Measurements from ENCODE around the gene OSTN. TPM values are rescaled to one million over a fixed set of nuclear protein-coding genes. Genes with fewer than 3 reads are reported as not detected.

Gene OSTN
- total and polyA plus RNA-seq, 8 donors, result 0.70 TPM; not detected in 7

- WGBS, 2 donors, result 84 to 96% methylated on average over 1 of the region's 1 CpG
- Histone ChIP-seq H3K4me1 (no peaks in the 10 kb centered on the region), H3K4me3 (no peak overlapping the region), H3K36me3 (no peaks in the 10 kb centered on the region), H3K27ac (no peak overlapping the region), H3K9me3 (no peaks in the 10 kb centered on the region), H3K27me3 (no peaks in the 10 kb centered on the region)
- no peak for ATAC-seq
- intact Hi-C loops (cut with DNase I), result no loop called here
- DNase-seq, result no peak
- FAIRE-seq, result no peak
- TF ChIP-seq CTCF (IDR thresholded peaks at IDR 0.05), result no peak
These were observed 33.2 kb upstream of the OSTN start for GRCh38 chr3:191165802-191166201.

- Histone ChIP-seq H3K4me3 (no peak overlapping the region), H3K9me3 (no peaks in the 10 kb centered on the region), H3K27me3 (no peaks in the 10 kb centered on the region), H3K4me1 (no peaks in the 10 kb centered on the region), H3K27ac (no peak overlapping the region), H3K36me3 (no peaks in the 10 kb centered on the region)
- 54% methylated on average over 3 of the region's 3 CpGs for WGBS, 2 donors
- FAIRE-seq (no peak), DNase-seq (no peak), ATAC-seq (no peak)
- TF ChIP-seq CTCF (IDR thresholded peaks at IDR 0.05), result no peak
- intact Hi-C loops (cut with DNase I), result no loop called here
These were observed 32.7 kb upstream of the OSTN start for GRCh38 chr3:191166368-191166767.

- FAIRE-seq, result no peak
- TF ChIP-seq CTCF (IDR thresholded peaks at IDR 0.05), result no peak
These were observed 29.5 kb upstream of the OSTN start for GRCh38 chr3:191169566-191169965.

GRCh38 chr3:191170097-191170496, 28.9 kb upstream of the OSTN start:
- ATAC-seq (no peak), DNase-seq (no peak), FAIRE-seq (no peak)
- H3K4me1 ChIP-seq, result no peaks in the 10 kb centered on the region
- H3K27me3 ChIP-seq, result no peaks in the 10 kb centered on the region
- no peak overlapping the region for H3K4me3 ChIP-seq
- no peak for TF ChIP-seq CTCF (IDR thresholded peaks at IDR 0.05)
- H3K27ac ChIP-seq, result no peak overlapping the region
- intact Hi-C loops (cut with DNase I), result no loop called here
- 42 to 79% methylated on average over 2 of the region's 2 CpGs for WGBS, 2 donors
- H3K9me3 ChIP-seq, result no peaks in the 10 kb centered on the region
- no peaks in the 10 kb centered on the region for H3K36me3 ChIP-seq

More at GRCh38 chr3:191169566-191169965, 29.5 kb upstream of the OSTN start:
- H3K27me3 ChIP-seq, result no peaks in the 10 kb centered on the region
- intact Hi-C loops (cut with DNase I), result no loop called here
- H3K27ac ChIP-seq, result no peak overlapping the region
- ATAC-seq (no peak), DNase-seq (no peak)
- H3K9me3 ChIP-seq, result no peaks in the 10 kb centered on the region
- H3K4me1 ChIP-seq, result no peaks in the 10 kb centered on the region
- H3K4me3 ChIP-seq, result no peak overlapping the region
- H3K36me3 ChIP-seq, result no peaks in the 10 kb centered on the region

- Histone ChIP-seq H3K36me3 (no peaks in the 10 kb centered on the region), H3K9me3 (no peaks in the 10 kb centered on the region), H3K4me3 (no peak overlapping the region), H3K27me3 (no peaks in the 10 kb centered on the region), H3K4me1 (no peaks in the 10 kb centered on the region), H3K27ac (no peak overlapping the region)
- no peak for TF ChIP-seq CTCF (IDR thresholded peaks at IDR 0.05)
- WGBS, 2 donors, result 19 to 40% methylated on average over 3 of the region's 3 CpGs
- ATAC-seq (no peak), DNase-seq (no peak), FAIRE-seq (no peak)
- intact Hi-C loops (cut with DNase I), result no loop called here
These were observed 23.9 kb upstream of the OSTN start for GRCh38 chr3:191175102-191175501.
